Thyroid gland (tissue), 4 donors: ENCODE measurements around the gene BLTP1. TPM values are rescaled to one million over a fixed set of nuclear protein-coding genes. Genes with fewer than 3 reads are reported as not detected.

ENCODE experiments used
- DNase-seq, 2 donors: peaks; one replicate each; pipeline ENCODE4 v3.0.0-alpha.2; 2019
- H3K27ac ChIP-seq, 3 donors: fragments of 200-600 bp; sonication (generic); 1 replicate in 2 of 3; 2 replicates in 1 of 3; pipeline ENCODE4 v1.5.1; 2016 to 2019; ENCODE audit warnings: mild to moderate bottlenecking in 1 of 3, moderate library complexity in 1 of 3
- H3K27me3 ChIP-seq: fragments of 200-600 bp; sonication (generic); one replicate; pipeline ENCODE4 v1.5.1; 2019
- H3K36me3 ChIP-seq, 2 donors: fragments of 200-600 bp; sonication (generic); one replicate each; pipeline ENCODE4 v1.5.1; 2016 to 2019
- H3K4me1 ChIP-seq, 2 donors: fragments of 200-600 bp; sonication (generic); one replicate each; pipeline ENCODE4 v1.5.1; 2017 to 2019
- H3K4me3 ChIP-seq, 3 donors: fragments of 200-600 bp; sonication (generic); replicated peaks in 1 of 3; 1 replicate in 2 of 3; 2 replicates in 1 of 3; pipeline ENCODE4 v1.5.1; 2016; ENCODE audit warnings: mild to moderate bottlenecking in 1 of 3
- H3K9me3 ChIP-seq: fragments of 200-600 bp; sonication (generic); one replicate; pipeline ENCODE4 v1.5.1; 2017
- POLR2A ChIP-seq, 2 donors: fragments of 450-650 bp; IDR thresholded peaks; one replicate each; pipeline ENCODE4 v1.6.1; 2017; ENCODE audit warnings: antibody characterized with exemption in 2 of 2, mild to moderate bottlenecking in 2 of 2, moderate library complexity in 1 of 2
- WGBS, 2 donors: methylation state at CpG; one replicate each; pipeline ENCODE4 v1.1.5; 2017; 5-methylcytosine and 5-hydroxymethylcytosine counted together
- intact Hi-C: fragments of 100-400 bp; cut with DNase I; formaldehyde crosslinking; loops from one replicate; pipeline ENCODE4 v1.15.1; 2023
- total RNA-seq, 4 donors: library from RNA; depleted of rRNA; stranded (reverse); fragments of >200 nt; gene quantifications; one replicate each; pipeline ENCODE4 v1.2.3, GENCODE V29; 2016
- TF ChIP-seq, protein P1 (sequence below), 6 experiments: fragments of 200-600 bp in 3 of 6; fragments of 450-650 bp in 3 of 6; sonication (generic) in 3 of 6; IDR thresholded peaks; one replicate each; pipeline ENCODE4 v1.5.1; 2016 to 2019; ENCODE audit warnings: antibody characterized with exemption in 6 of 6, mild to moderate bottlenecking in 2 of 6, inconsistent platforms in 1 of 6, moderate library complexity in 1 of 6

BLTP1 gene
- total RNA-seq, 4 donors from 2014 or later = 158 to 268 (median 180) TPM

DNA sequence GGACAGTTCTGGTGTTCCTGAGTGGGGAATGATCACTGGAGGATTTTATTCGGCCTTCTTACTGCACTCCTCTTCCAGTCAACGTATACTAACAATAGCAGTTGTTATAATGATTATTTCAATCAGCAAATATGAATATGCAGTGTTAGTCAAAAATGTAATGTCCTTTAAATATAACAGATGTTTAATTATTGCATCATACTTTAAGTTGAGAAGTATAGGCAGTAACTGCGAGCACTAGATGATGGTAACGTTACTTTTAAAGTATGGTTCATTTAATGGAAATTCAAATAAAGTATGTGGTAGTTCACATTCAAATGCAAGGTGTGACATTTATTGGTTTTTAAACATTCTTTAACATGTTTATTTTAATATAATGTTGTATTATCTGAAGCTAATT, 5.5 kb upstream of the BLTP1 start:
- Histone ChIP-seq H3K27ac (no peak overlapping the region), H3K4me3 (no peak overlapping the region), H3K27me3 (no peaks in the 10 kb centered on the region), H3K4me1 (peaks cover 0 to 8% of the 10 kb centered on the region in 2 donors), H3K36me3 (no peaks in the 10 kb centered on the region), H3K9me3 (no peaks in the 10 kb centered on the region)
- TF ChIP-seq, protein P1, sequence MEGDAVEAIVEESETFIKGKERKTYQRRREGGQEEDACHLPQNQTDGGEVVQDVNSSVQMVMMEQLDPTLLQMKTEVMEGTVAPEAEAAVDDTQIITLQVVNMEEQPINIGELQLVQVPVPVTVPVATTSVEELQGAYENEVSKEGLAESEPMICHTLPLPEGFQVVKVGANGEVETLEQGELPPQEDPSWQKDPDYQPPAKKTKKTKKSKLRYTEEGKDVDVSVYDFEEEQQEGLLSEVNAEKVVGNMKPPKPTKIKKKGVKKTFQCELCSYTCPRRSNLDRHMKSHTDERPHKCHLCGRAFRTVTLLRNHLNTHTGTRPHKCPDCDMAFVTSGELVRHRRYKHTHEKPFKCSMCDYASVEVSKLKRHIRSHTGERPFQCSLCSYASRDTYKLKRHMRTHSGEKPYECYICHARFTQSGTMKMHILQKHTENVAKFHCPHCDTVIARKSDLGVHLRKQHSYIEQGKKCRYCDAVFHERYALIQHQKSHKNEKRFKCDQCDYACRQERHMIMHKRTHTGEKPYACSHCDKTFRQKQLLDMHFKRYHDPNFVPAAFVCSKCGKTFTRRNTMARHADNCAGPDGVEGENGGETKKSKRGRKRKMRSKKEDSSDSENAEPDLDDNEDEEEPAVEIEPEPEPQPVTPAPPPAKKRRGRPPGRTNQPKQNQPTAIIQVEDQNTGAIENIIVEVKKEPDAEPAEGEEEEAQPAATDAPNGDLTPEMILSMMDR (IDR thresholded peaks at IDR 0.05) = no peak
- TF ChIP-seq POLR2A (IDR thresholded peaks at IDR 0.05) = no peak
- intact Hi-C loops = no loop called here
- DNase-seq = no peak
- 93 to 94% methylated on average over 4 of the region's 4 CpGs for WGBS, 2 donors

DNA sequence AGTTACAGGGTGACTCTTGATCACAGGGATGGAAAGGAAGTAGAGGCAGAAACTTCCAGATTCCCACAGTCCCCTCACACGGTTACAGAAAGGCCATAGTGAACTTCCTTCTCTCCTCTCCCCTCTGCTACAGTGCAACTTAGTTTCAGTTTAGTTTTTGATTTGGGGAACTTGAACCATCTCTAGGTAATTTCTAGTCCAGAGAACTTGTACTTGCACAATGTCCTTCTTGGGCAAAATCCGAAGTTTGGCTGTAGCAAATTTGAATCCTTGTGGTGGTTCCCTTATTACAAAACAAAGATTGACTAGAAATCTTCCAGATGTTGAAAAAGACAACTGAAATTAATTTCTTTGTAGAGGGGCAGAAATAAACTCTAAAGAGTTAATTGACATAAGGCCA, 1.2 kb upstream of the BLTP1 start:
- DNase-seq = no peak
- no peak overlapping the region for H3K4me3 ChIP-seq
- intact Hi-C loops = no loop called here

DNA sequence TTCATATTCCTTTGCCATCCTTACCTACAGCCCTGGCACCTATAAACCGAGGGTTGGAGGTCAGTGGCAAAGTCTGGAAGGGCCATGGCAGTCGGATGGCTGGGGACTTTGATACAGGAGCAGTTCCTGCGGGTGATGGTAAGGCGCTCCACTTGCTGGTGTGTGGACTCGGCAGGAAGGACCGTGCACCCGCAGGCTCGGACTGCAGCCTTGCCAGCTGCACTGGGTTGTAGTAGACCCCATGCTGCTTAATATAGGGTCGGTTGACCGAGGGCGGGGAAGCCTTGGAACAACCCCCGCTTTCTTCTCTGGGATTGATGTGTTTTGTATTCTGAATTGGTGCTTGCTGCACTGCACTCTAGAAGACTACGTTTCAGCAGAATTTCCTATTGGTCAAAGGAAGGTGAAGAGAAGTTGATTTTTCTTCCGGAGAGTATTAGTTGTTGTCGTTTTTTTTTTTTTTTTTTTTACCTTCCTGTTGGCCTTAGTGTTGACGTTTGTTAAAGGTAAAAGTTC, 638 bp downstream of the BLTP1 start:
- H3K4me3 ChIP-seq = peak overlapping the region; percentile 38 to 85 (median 59)
- H3K36me3 ChIP-seq = no peaks in the 10 kb centered on the region
- no peaks in the 10 kb centered on the region for H3K27me3 ChIP-seq
- 0% methylated on average over 12 to 16 of the region's 16 CpGs for WGBS, 2 donors
- intact Hi-C loops = no loop called here
- TF ChIP-seq, protein P1 (IDR thresholded peaks at IDR 0.05) = no peak
- TF ChIP-seq POLR2A (IDR thresholded peaks at IDR 0.05) = no peak
- peak overlapping the region; percentile 91 to 97 (median 93) for H3K27ac ChIP-seq
- peak; percentile 42 to 58 for DNase-seq
- H3K4me1 ChIP-seq = peaks cover 5 to 19% of the 10 kb centered on the region in 2 donors
- H3K9me3 ChIP-seq = no peaks in the 10 kb centered on the region

More for the DNA sequence above, 1.2 kb upstream of the BLTP1 start:
- H3K36me3 ChIP-seq = no peaks in the 10 kb centered on the region
- H3K4me1 ChIP-seq = peaks cover 5 to 14% of the 10 kb centered on the region in 2 donors
- 81 to 91% methylated on average over 2 of the region's 2 CpGs for WGBS, 2 donors
- no peaks in the 10 kb centered on the region for H3K9me3 ChIP-seq
- no peaks in the 10 kb centered on the region for H3K27me3 ChIP-seq
- peak overlapping the region in 1 of 3 donors; percentile 97 for H3K27ac ChIP-seq
- TF ChIP-seq, protein P1 (IDR thresholded peaks at IDR 0.05) = no peak
- TF ChIP-seq POLR2A (IDR thresholded peaks at IDR 0.05) = no peak

DNA sequence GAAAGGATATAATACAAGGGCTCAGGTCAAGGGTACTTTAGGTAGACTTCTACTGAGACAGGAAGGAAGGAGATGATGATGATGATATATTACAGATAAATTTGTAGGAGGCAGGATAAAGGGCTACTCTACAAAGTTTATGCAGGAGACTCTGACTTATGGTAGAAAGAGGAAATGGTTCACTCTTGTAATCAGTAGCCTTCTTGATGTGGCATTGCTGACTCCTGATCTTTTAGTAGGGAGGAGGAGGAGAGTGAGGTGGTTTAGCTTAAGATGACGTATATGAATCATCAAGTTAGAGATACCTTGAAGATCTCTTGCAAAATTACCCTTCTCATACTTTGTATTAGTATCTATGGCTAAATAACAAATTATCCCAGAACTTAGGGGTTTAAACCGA, 4.7 kb downstream of the BLTP1 start:
- TF ChIP-seq POLR2A (IDR thresholded peaks at IDR 0.05) = no peak
- TF ChIP-seq, protein P1 (IDR thresholded peaks at IDR 0.05) = no peak
- no peak for DNase-seq
- Histone ChIP-seq H3K4me3 (no peak overlapping the region), H3K27me3 (no peaks in the 10 kb centered on the region), H3K9me3 (no peaks in the 10 kb centered on the region), H3K4me1 (peaks cover 5 to 15% of the 10 kb centered on the region in 2 donors), H3K27ac (no peak overlapping the region), H3K36me3 (no peaks in the 10 kb centered on the region)
- intact Hi-C loops = no loop called here
- WGBS, 2 donors = 94 to 96% methylated on average over 2 of the region's 2 CpGs

DNA sequence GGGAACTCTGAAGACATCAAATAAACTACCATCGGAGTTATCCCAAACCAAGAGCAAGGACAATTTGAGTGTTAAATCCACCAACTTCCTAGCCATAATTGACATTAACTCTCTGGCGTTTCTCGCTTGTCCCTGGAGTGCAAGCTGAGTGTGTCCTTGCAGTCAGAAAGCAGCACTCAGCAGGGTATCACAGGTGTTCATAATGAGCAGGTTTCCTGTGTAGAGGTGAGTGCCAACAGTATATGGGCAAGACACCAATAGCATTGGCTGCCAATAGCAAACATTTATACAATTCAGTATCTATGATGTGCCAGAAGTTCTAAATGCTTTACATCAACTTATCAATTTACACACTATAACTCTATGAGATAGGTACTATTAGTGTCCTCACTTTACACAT, 11.2 kb downstream of the BLTP1 start:
- no peak overlapping the region for H3K27ac ChIP-seq
- TF ChIP-seq, protein P1 (IDR thresholded peaks at IDR 0.05) = no peak
- TF ChIP-seq POLR2A (IDR thresholded peaks at IDR 0.05) = no peak
- no peaks in the 10 kb centered on the region for H3K36me3 ChIP-seq
- no peaks in the 10 kb centered on the region for H3K4me1 ChIP-seq
- no peak overlapping the region for H3K4me3 ChIP-seq
- no peaks in the 10 kb centered on the region for H3K9me3 ChIP-seq
- DNase-seq = no peak
- no peaks in the 10 kb centered on the region for H3K27me3 ChIP-seq
- intact Hi-C loops = no loop called here
- WGBS, 2 donors = 87 to 88% methylated on average over 3 of the region's 3 CpGs
